ENCODE data around the gene ARHGEF38.

The ARHGEF38 gene

GRCh38 chr4:105555409-105555808 is 3.0 kb downstream of the ARHGEF38 start:
- intact Hi-C loops (cut with DNase I) = no loop called here

GRCh38 chr4:105556206-105556605 is 3.8 kb downstream of the ARHGEF38 start:
- no peak for DNase-seq
- intact Hi-C loops (cut with DNase I) = no loop called here

More at GRCh38 chr4:105555409-105555808, 3.0 kb downstream of the ARHGEF38 start:
- DNase-seq = no peak

- no peak for DNase-seq
- intact Hi-C loops (cut with DNase I) = no loop called here
Measured at GRCh38 chr4:105558277-105558676, 5.9 kb downstream of the ARHGEF38 start.

- no peak for DNase-seq
- intact Hi-C loops (cut with DNase I) = no loop called here
Measured at GRCh38 chr4:105560421-105560848, 8.0 kb downstream of the ARHGEF38 start.

DNA sequence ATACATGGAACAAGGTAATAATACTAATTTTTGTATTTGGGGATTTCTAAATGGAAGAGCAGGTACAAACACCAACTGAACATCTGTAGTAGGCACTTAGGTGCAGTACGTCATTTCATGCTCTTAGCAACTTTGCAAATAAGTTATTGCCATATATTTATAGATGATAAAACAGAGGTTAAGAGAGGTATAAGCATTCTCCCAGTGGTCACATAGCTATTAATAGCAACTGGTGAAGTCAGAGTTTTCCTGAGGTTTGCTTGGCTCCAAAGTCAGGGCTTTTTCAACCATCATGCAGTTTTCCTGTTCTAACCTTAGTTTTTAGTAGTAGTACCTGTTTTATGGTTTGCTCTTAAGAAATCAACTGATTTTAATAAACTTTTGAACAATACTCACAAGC is 10.9 kb downstream of the ARHGEF38 start:
- DNase-seq = no peak
- intact Hi-C loops (cut with DNase I) = no loop called here

DNA sequence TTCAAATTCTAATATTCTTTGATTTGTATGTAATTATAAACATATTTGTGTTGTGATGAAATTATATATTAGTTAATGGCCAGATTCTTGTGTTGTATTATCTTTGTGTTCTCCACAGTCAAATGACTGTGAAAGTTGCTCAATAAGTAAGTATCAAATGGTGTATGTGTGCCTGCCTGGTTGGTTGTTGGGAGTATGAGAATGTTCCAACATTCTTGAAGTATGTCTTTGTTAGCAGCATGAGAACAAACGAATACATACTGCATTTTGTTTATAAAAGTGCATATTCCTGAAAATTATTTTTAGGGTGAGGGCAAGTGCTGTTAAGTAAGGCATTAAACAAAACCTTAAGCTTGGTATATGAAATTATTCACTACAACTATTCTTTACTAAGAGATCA is 16.2 kb downstream of the ARHGEF38 start:
- DNase-seq = no peak
- intact Hi-C loops (cut with DNase I) = no loop called here

- DNase-seq = no peak
- intact Hi-C loops (cut with DNase I) = no loop called here
Measured at GRCh38 chr4:105569057-105569865, 16.8 kb downstream of the ARHGEF38 start.

GRCh38 chr4:105569866-105570236 is 17.4 kb downstream of the ARHGEF38 start:
- no peak for DNase-seq
- intact Hi-C loops (cut with DNase I) = no loop called here

DNA sequence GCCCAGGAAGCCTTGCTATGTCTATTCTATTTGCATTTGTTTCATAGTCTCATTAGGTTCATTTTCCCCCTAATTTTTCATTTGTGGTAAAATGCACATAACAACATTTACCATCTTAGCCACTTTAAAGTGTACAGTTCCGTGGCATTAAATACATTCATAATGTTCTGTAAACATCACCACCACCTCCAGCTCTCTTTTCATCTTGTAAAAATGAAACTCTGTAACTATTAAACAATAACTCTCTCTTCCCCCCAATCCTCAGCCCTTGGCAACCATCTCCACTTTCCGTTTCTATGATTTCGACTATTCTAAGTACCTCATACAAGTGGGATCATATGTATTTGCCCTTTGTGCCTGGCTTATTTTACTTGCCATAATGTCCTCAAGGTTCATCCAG is 19.9 kb downstream of the ARHGEF38 start:
- intact Hi-C loops (cut with DNase I) = no loop called here

GRCh38 chr4:105586638-105587328 is 34.4 kb downstream of the ARHGEF38 start:
- DNase-seq = peak in 8 of 42 donors; percentile 5 to 40 (median 16)
- intact Hi-C loops (cut with DNase I) = no loop called here

More for the DNA sequence above, 19.9 kb downstream of the ARHGEF38 start:
- no peak for DNase-seq

DNA sequence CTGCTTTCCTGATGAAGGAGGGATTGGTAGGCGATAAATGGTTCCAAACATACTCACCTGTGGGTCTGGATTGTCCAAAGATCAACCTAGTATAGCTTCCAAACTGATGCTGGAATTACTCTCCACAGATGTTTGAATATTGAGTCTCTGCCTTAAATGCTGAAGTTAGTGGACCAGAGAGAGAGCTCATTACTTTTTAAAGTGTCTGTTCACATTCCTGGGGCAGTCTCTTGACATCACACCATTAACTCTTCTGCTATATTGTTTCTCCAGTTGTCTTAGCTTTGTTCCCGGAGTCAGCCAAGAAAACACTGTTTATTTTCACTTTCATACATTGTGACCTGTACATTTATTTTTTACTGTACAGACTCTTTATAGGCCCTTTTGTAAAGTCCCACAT is 35.4 kb downstream of the ARHGEF38 start:
- DNase-seq = no peak
- intact Hi-C loops (cut with DNase I) = no loop called here

DNA sequence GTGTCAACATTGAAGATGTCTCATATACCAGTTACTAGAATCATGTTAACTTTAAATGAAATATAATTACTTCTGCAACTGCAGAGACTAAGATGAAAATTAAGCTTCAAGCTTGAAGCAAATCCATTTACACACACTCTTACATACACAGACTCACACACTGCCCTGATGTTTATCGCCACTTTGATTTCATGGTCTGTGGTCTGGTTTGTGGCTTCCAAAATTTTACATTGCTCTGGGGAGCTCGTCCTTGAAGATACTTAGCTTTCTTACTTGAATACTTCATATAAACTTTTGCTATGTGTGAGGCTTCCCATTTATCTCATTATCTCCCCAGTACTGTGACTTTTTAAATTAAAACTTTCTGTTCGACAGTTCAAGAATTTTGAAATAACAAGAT is 35.8 kb downstream of the ARHGEF38 start:
- intact Hi-C loops (cut with DNase I) = no loop called here
- no peak for DNase-seq

- intact Hi-C loops (cut with DNase I) = no loop called here
- peak in 2 of 42 donors; percentile 26 to 28 for DNase-seq
Measured at GRCh38 chr4:105591573-105591972, 39.2 kb downstream of the ARHGEF38 start.

DNA sequence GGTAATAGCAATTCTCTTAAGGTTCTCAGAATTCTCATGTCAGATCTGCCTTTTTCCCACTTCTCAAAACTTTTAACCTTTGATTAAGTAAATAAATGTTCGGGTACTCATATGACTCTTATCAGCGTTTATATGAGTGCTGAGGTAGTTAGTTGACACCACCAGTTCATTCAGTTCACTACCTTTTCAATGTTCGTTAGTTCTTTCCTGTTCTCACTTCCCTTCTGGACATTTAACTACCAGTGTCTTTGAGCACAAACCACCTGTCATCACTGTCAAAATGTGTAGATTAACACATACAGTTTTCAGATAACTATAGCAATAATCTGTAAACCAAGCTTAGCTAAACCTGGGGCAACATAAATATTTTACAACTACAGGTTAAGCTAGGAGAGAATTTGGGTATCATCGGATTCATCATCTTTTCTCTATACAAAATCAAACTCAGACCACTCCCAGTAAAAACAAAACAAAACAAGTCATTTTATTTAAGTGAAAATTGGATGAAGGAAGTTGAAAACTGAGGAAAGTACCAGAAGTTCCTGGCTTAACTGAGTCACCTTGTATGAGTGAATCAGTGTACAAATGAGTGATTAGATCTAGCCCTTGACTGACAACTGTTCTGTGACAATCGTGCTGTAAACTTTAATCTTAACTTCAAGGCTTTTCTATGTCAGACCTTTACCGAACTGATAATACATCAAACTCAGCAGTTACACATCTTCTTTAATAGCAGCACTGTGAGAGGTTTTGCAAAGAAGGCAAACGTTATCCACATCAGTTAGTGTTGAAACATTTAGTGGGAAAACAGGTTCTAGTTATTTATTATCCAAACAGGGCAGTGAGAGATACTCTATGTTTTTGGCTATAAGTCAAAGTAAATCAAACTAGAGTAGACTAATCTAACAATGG is 41.9 kb downstream of the ARHGEF38 start:
- DNase-seq = no peak
- intact Hi-C loops (cut with DNase I) = no loop called here

DNA sequence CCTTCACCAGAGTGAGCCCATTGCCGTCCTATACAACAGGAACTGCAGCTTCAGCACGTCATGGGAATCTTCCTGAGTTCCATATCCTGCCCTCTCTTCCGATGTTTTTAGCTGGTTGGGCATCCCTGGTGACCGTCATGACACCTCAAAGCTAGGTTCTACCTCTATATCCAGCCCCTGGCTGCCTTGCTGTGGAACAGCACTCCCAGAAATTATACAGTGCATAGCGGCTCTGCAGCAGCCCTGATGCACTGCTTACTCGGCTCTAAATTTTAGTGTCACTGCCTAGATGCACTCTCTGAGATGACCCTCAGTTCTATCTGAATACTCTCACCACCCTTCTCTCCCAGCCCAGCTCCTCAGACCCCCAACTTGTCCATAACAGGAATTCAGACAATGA is 44.3 kb downstream of the ARHGEF38 start:
- no peak for DNase-seq
- intact Hi-C loops (cut with DNase I) = no loop called here

DNA sequence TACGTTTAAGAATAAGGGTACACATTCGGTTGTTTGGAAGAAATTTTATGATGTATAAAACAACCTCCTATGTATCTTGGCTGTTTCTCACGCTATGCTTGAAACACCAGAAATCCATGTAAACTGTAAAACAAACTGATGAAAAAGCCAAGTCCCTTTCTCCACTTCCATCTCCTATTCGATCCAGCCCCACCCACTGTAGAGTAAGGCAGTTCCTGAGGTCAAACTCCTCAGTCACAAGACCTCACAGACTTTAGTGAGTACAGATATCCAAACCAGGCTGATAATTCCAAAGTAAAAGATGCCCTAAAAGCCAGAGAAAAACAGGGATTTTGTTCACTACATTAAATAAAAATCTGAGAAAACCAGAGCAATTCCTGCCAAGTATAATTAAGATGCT is 45.6 kb downstream of the ARHGEF38 start:
- intact Hi-C loops (cut with DNase I) = no loop called here
- DNase-seq = no peak

GRCh38 chr4:105598787-105599186 is 46.4 kb downstream of the ARHGEF38 start:
- no peak for DNase-seq
- intact Hi-C loops (cut with DNase I) = no loop called here

GRCh38 chr4:105599482-105599881 is 47.1 kb downstream of the ARHGEF38 start:
- no peak for DNase-seq
- intact Hi-C loops (cut with DNase I) = no loop called here

- no peak for DNase-seq
- intact Hi-C loops (cut with DNase I) = no loop called here
Measured at GRCh38 chr4:105599932-105600655, 47.7 kb downstream of the ARHGEF38 start.
